ENCODE data around the gene TMEM45A.

DNA sequence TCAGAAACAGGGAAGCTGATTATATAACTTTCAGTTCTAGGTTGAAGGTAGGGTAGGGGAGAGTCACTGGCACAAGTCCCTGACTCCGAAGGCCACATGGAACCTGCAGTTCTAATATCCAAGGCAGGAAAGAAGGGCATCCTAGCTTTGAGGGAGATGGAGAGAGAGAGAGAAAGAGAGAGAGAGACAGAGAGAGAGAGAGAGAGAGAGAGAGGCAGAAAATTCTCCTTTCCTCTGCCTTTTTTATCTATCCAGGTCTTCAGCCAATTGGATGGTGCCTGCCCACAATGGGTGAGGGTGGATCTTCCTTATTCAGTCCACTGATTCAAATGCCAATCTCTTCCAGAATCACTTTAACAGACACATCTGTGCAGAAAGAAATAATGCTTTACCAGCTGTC, 35.7 kb upstream of the TMEM45A start:
- TF ChIP-seq, protein P1, sequence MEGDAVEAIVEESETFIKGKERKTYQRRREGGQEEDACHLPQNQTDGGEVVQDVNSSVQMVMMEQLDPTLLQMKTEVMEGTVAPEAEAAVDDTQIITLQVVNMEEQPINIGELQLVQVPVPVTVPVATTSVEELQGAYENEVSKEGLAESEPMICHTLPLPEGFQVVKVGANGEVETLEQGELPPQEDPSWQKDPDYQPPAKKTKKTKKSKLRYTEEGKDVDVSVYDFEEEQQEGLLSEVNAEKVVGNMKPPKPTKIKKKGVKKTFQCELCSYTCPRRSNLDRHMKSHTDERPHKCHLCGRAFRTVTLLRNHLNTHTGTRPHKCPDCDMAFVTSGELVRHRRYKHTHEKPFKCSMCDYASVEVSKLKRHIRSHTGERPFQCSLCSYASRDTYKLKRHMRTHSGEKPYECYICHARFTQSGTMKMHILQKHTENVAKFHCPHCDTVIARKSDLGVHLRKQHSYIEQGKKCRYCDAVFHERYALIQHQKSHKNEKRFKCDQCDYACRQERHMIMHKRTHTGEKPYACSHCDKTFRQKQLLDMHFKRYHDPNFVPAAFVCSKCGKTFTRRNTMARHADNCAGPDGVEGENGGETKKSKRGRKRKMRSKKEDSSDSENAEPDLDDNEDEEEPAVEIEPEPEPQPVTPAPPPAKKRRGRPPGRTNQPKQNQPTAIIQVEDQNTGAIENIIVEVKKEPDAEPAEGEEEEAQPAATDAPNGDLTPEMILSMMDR (IDR thresholded peaks at IDR 0.05): no peak
- TF ChIP-seq POLR2A (IDR thresholded peaks at IDR 0.05): no peak
